ENCODE results near the gene FARP1.

- no peak for TF ChIP-seq EP300 (IDR thresholded peaks at IDR 0.05)
- no peak for TF ChIP-seq POLR2AphosphoS5 (IDR thresholded peaks at IDR 0.05)
- no peak for TF ChIP-seq CTCF (IDR thresholded peaks at IDR 0.05)
- no peak for TF ChIP-seq POLR2A (IDR thresholded peaks at IDR 0.05)
These were observed 291.2 kb downstream of the FARP1 start for GRCh38 chr13:98434060-98434459.

Measured in sigmoid colon (tissue), 4 donors.